HepG2 (cell line): ENCODE results near the gene RABIF. TPM values are rescaled to one million over a fixed set of nuclear protein-coding genes. Genes with fewer than 3 reads are reported as not detected.
A peak's percentile ranks its signal among the peaks of the same experiment; 100 is the strongest.

ENCODE experiments used
- ASH2L ChIP-seq: fragments of 300-600, 200-600 bp; sonication (generic); IDR thresholded peaks from 2 replicates; pipeline ENCODE4 v1.7.0; 2017; ENCODE audit warnings: low read depth, mild to moderate bottlenecking, moderate library complexity, mixed read lengths, low read length; ENCODE audit not compliant: insufficient read length
- IKZF1 ChIP-seq: fragments of 450-650 bp; IDR thresholded peaks from 2 replicates; pipeline ENCODE4 v1.7.1; 2016
- MXD3 ChIP-seq: IDR thresholded peaks from 2 replicates; pipeline ENCODE4 v1.6.1; 2016; ENCODE audit warnings: mild to moderate bottlenecking, missing biosample characterization, missing genetic modification reagents
- NFKBIZ ChIP-seq: IDR thresholded peaks from 2 replicates; pipeline ENCODE4 v1.6.1; 2018; ENCODE audit warnings: missing genetic modification reagents, missing compliant biosample characterization
- RBFOX2 ChIP-seq: fragments of 200-400 bp; formaldehyde crosslinking; IDR thresholded peaks from 2 replicates; pipeline ENCODE4 v1.6.1; 2017; ENCODE audit warnings: low read depth, mild to moderate bottlenecking, low read length
- RXRB ChIP-seq: IDR thresholded peaks from 2 replicates; pipeline ENCODE4 v1.6.1; 2016; ENCODE audit warnings: borderline replicate concordance, missing genetic modification reagents, missing compliant biosample characterization
- TFDP1 ChIP-seq: IDR thresholded peaks from 2 replicates; pipeline ENCODE4 v1.6.1; 2016; ENCODE audit warnings: missing compliant biosample characterization, missing genetic modification reagents, borderline replicate concordance
- YY1 ChIP-seq: IDR thresholded peaks from 2 replicates; pipeline ENCODE4 v1.6.1; 2011; ENCODE audit warnings: low read length, low read depth, moderate library complexity, mild to moderate bottlenecking; ENCODE audit not compliant: insufficient read depth, insufficient replicate concordance
- ZBTB1 ChIP-seq: sonication (generic); formaldehyde crosslinking; IDR thresholded peaks from 2 replicates; pipeline ENCODE4 v1.4.0; 2020; ENCODE audit warnings: missing genetic modification reagents, borderline replicate concordance
- ZBTB14 ChIP-seq: sonication (generic); formaldehyde crosslinking; IDR thresholded peaks from 2 replicates; pipeline ENCODE4 v1.4.0; 2020; ENCODE audit warnings: missing genetic modification reagents
- ZBTB2 ChIP-seq: sonication (generic); formaldehyde crosslinking; IDR thresholded peaks from 2 replicates; pipeline ENCODE4 v1.8.0; 2022; ENCODE audit warnings: low read depth, missing genetic modification reagents
- ZNF160 ChIP-seq: sonication (generic); formaldehyde crosslinking; IDR thresholded peaks from 2 replicates; pipeline ENCODE4 v1.8.0; 2022; ENCODE audit warnings: mild to moderate bottlenecking, inconsistent platforms, missing genetic modification reagents
- ZNF263 ChIP-seq: sonication (generic); formaldehyde crosslinking; IDR thresholded peaks from 2 replicates; pipeline ENCODE4 v1.4.0; 2020; ENCODE audit warnings: missing genetic modification reagents
- ZSCAN31 ChIP-seq: sonication (generic); formaldehyde crosslinking; IDR thresholded peaks from 2 replicates; pipeline ENCODE4 v1.5.0; 2020; ENCODE audit warnings: low read depth, mild to moderate bottlenecking, missing genetic modification reagents
- polyA plus RNA-seq, 8 experiments: library from polyadenylated mRNA; depleted of rRNA in 3 of 8; stranded (reverse) in 7 of 8; unstranded in 1 of 8; fragments of >200 nt; fragmentation: Illumina TruSeq in 4 of 8; extraction: Trizol in 4 of 8; gene quantifications; 2 replicates each; pipeline versions ENCODE4 v1.2.1 to v1.2.3, GENCODE V29; 2011 to 2016; ENCODE audit warnings: low read depth in 4 of 8, missing spikeins in 1 of 8, mixed read lengths in 1 of 8; ENCODE audit not compliant: insufficient read depth in 1 of 8
- total RNA-seq, 5 experiments: library from RNA; depleted of rRNA; stranded (reverse); fragments of >200 nt; fragmentation: Illumina TruSeq; extraction: Trizol; gene quantifications; 2 replicates each; pipeline ENCODE4 v1.2.3, GENCODE V29; 2016; ENCODE audit warnings: low read depth in 1 of 5
- TF ChIP-seq, protein P1 (sequence below): sonication (generic); formaldehyde crosslinking; IDR thresholded peaks from 2 replicates; pipeline ENCODE4 v1.4.0; 2020; ENCODE audit warnings: missing genetic modification reagents
- TF ChIP-seq, protein P2 (sequence below): sonication (generic); formaldehyde crosslinking; IDR thresholded peaks from 2 replicates; pipeline ENCODE4 v1.4.0; 2020; ENCODE audit warnings: low read depth, mild to moderate bottlenecking, missing genetic modification reagents
- TF ChIP-seq, protein P3 (sequence below): sonication (generic); formaldehyde crosslinking; IDR thresholded peaks from 2 replicates; pipeline ENCODE4 v1.4.0; 2020; ENCODE audit warnings: missing genetic modification reagents, borderline replicate concordance

The RABIF gene
- total and polyA plus RNA-seq, 2 of the 13 experiments (the other 11 are each of a cell fraction or from before 2014, with no cell fraction given): 7.6 to 8.3 TPM

- no peak for TF ChIP-seq YY1
- no peak for TF ChIP-seq MXD3 (CRISPR knock-in tag)
- no peak for TF ChIP-seq IKZF1
- no peak for TF ChIP-seq NFKBIZ
- 0 out of 2 replicates have a peak, but pooled peaks have one; percentile 6 for TF ChIP-seq ZNF160
- TF ChIP-seq, protein P1, sequence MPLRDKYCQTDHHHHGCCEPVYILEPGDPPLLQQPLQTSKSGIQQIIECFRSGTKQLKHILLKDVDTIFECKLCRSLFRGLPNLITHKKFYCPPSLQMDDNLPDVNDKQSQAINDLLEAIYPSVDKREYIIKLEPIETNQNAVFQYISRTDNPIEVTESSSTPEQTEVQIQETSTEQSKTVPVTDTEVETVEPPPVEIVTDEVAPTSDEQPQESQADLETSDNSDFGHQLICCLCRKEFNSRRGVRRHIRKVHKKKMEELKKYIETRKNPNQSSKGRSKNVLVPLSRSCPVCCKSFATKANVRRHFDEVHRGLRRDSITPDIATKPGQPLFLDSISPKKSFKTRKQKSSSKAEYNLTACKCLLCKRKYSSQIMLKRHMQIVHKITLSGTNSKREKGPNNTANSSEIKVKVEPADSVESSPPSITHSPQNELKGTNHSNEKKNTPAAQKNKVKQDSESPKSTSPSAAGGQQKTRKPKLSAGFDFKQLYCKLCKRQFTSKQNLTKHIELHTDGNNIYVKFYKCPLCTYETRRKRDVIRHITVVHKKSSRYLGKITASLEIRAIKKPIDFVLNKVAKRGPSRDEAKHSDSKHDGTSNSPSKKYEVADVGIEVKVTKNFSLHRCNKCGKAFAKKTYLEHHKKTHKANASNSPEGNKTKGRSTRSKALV: no peak
- TF ChIP-seq ASH2L: no peak
- TF ChIP-seq, protein P2, sequence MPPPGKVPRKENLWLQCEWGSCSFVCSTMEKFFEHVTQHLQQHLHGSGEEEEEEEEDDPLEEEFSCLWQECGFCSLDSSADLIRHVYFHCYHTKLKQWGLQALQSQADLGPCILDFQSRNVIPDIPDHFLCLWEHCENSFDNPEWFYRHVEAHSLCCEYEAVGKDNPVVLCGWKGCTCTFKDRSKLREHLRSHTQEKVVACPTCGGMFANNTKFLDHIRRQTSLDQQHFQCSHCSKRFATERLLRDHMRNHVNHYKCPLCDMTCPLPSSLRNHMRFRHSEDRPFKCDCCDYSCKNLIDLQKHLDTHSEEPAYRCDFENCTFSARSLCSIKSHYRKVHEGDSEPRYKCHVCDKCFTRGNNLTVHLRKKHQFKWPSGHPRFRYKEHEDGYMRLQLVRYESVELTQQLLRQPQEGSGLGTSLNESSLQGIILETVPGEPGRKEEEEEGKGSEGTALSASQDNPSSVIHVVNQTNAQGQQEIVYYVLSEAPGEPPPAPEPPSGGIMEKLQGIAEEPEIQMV (CRISPR knock-in tag): peak; percentile 90
- TF ChIP-seq RBFOX2: peak; percentile 67
- no peak for TF ChIP-seq ZBTB1 (CRISPR knock-in tag)
- TF ChIP-seq TFDP1 (CRISPR knock-in tag): peak; percentile 34; the same call in 1 of the 2 replicates
- TF ChIP-seq RXRB (CRISPR knock-in tag): peak; percentile 28; the same call in 1 of the 2 replicates
- TF ChIP-seq ZNF263 (CRISPR knock-in tag): peak; percentile 32; the same call in 1 of the 2 replicates
- TF ChIP-seq ZBTB2 (CRISPR knock-in tag): peak; percentile 31; the same call in 1 of the 2 replicates
- TF ChIP-seq, protein P3, sequence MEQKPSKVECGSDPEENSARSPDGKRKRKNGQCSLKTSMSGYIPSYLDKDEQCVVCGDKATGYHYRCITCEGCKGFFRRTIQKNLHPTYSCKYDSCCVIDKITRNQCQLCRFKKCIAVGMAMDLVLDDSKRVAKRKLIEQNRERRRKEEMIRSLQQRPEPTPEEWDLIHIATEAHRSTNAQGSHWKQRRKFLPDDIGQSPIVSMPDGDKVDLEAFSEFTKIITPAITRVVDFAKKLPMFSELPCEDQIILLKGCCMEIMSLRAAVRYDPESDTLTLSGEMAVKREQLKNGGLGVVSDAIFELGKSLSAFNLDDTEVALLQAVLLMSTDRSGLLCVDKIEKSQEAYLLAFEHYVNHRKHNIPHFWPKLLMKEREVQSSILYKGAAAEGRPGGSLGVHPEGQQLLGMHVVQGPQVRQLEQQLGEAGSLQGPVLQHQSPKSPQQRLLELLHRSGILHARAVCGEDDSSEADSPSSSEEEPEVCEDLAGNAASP (CRISPR knock-in tag): no peak
- TF ChIP-seq ZSCAN31: 0 out of 2 replicates have a peak, but pooled peaks have one; percentile 65
- TF ChIP-seq ZBTB14 (CRISPR knock-in tag): no peak
Observed at GRCh38 chr1:202861420-202862132, 27.4 kb downstream of the RABIF start (continued).
